ENCODE measurements around the gene PCGF6.
"Not testable (repeated sequence)": the region's sequence is repeated elsewhere in the genome, so short reads cannot be mapped to it uniquely, and the experiment has no call there.

Gene PCGF6

GRCh38 chr10:103316087-103316486, 34.9 kb downstream of the PCGF6 start:
- DNase-seq (ENCODE audit: low spot score): no peak

DNA sequence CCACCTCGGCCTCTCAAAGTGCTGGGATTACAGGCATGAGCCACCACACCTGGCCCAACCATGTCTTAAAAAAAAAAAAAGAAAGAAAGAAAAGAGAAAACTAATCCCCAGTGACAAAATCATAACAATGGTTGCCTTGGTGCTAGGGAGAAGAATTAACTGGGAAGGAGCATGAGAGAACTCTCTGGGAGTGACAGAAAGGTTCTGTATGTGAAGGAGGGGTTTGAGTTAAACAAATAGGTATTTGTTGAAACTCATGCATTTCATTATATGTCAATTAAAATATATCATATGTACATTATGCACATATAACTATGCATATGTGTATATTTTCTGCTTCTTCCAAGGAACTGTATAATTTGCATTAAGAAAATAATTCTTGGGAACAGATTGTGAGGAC, 40.7 kb downstream of the PCGF6 start:
- no peak for DNase-seq (ENCODE audit: low spot score)

GRCh38 chr10:103307594-103307993, 43.3 kb downstream of the PCGF6 start:
- DNase-seq (ENCODE audit: low spot score): no peak

DNA sequence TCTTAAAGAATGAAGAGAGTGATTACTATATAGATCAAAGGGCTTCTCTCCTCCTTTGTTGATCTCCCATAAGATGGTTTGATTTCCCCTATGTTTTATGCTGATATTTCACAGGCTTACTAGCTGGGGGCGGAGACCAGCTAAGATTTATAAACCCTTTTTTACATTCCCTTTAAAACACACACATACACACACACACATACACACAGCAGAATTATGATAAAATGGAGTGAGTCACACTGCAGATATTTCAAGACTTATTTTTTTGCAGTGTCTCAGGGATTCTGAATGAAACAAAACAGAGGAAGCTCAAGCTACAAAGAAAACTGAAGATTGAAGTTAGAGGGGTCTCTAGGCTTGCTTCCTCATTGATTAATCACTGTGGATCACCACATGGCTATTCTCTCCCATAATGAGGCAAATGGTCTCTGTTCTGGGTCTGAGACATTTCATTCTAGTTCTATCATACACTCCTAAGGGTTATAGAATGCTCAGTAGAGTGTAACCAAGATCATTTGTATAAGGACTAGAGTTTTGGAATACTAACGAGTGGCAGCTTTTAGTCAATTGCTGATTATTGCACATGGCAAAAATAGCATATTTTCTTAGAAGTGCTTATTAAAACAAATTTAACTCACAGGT, 55.4 kb downstream of the PCGF6 start:
- DNase-seq (ENCODE audit: low spot score): peak; percentile 52

- DNase-seq (ENCODE audit: low spot score): no peak
Observed at GRCh38 chr10:103291588-103291987, 59.4 kb downstream of the PCGF6 start.

- DNase-seq (ENCODE audit: low spot score): no peak
Observed at GRCh38 chr10:103287992-103288391, 62.9 kb downstream of the PCGF6 start.

- no peak for DNase-seq (ENCODE audit: low spot score)
Observed at GRCh38 chr10:103284170-103284569, 66.8 kb downstream of the PCGF6 start.

DNA sequence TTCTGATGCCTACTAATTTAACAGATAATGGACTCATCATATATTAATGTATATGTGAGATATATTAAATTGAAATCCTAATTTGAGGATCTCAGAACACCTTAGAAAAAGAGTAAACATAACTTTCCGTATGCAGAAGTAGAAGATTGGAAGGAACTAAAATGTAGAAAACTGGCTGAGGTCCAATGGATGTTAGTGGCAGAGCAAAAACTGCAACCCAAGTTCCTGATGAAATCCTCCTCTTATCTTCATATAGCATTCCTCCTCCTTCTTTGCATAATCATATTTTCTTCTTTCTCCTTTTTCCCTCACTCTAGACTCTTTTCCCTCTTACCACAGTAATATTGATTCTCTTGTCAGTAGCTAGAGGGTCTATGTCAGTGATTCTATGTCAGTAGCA, 68.0 kb downstream of the PCGF6 start:
- DNase-seq (ENCODE audit: low spot score): no peak

DNA sequence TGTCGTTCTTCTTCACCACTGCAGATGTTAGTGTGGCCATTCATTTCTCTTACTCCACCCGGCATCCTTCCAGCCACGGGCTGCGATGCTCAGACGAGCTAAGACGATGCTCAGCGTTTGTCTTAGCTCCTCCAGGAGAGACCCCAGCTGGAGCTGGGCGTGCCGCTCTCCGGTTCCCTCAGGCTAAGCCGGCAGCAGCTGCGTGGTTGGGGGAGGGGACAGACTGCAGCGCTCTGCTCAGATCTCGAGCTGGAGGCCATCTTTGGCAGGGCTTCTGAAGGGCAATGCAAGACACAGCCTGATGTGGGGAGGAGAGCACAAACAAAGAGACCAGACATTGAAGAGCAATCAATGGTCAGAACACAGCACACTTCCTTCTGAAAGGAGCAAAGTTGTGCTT, 69.2 kb downstream of the PCGF6 start:
- DNase-seq (ENCODE audit: low spot score): no peak

- DNase-seq (ENCODE audit: low spot score): no peak
Observed at GRCh38 chr10:103280506-103280905, 70.4 kb downstream of the PCGF6 start.

GRCh38 chr10:103280031-103280430, 70.9 kb downstream of the PCGF6 start:
- DNase-seq (ENCODE audit: low spot score): no peak

GRCh38 chr10:103278862-103279298, 72.1 kb downstream of the PCGF6 start:
- DNase-seq (ENCODE audit: low spot score): peak; percentile 39

GRCh38 chr10:103278537-103278823, 72.5 kb downstream of the PCGF6 start:
- no peak for DNase-seq (ENCODE audit: low spot score)

GRCh38 chr10:103277713-103278536, 73.0 kb downstream of the PCGF6 start:
- DNase-seq (ENCODE audit: low spot score): no peak

DNA sequence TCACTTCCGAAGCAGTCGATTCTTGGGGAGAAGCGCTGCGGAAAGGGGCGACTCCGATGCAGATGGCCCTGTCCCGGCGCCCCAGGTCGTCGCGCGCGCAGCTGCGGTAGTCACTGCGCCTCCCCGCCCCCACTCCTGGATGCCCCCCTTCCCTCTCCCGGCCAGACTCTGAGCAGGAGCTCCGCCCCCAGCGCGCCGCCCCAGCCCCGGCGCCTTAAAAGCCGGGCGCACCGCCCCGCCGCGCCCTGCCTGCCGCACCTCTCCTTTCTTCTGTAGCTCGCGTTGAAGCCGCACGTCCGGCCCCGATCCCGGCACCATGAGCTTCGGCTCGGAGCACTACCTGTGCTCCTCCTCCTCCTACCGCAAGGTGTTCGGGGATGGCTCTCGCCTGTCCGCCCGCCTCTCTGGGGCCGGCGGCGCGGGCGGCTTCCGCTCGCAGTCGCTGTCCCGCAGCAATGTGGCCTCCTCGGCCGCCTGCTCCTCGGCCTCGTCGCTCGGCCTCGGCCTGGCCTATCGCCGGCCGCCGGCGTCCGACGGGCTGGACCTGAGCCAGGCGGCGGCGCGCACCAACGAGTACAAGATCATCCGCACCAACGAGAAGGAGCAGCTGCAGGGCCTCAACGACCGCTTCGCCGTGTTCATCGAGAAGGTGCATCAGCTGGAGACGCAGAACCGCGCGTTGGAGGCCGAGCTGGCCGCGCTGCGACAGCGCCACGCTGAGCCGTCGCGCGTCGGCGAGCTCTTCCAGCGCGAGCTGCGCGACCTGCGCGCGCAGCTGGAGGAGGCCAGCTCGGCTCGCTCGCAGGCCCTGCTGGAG, 73.8 kb downstream of the PCGF6 start, which contains the start of gene INA:
Gene INA, plus strand, starts transcription at position 243 of the 817 bp plus-strand sequence. Its CDS starts 74 bp downstream, at position 317.
- peak; percentile 73 for DNase-seq (ENCODE audit: low spot score)

DNA sequence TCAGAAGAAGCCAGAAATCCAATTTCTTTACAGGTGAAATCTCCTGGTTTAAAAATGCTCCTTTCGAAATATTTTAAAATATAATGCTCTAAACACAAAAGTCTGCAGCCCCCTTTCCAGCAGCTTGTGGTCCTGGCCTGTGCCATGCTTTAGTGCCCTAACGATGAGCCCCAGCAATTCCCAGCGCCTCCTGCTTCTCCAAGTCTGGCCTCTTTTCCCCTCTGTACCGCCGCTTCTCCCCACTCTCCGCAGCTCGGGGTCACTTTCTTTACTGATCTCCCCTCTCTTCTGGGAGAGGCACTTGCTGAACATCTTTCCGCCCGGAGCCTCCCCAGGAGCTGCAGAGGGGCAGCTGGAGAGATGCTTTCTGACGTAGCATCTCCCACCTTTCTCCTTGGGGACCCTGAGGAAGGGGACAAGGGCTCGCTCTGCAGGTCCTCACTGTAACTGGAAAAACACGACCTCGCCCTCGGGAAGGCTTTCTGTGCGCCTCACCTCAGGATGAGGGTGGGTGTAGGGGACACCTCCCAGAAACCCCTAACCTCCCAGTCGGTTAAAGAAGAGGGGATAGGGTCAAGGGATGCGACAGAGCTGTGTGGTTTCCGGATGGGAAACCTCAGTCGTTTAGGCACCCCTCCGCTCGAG, 74.6 kb downstream of the PCGF6 start:
- no peak for DNase-seq (ENCODE audit: low spot score)

GRCh38 chr10:103273041-103273441, 77.9 kb downstream of the PCGF6 start:
- DNase-seq (ENCODE audit: low spot score): peak; percentile 96

DNA sequence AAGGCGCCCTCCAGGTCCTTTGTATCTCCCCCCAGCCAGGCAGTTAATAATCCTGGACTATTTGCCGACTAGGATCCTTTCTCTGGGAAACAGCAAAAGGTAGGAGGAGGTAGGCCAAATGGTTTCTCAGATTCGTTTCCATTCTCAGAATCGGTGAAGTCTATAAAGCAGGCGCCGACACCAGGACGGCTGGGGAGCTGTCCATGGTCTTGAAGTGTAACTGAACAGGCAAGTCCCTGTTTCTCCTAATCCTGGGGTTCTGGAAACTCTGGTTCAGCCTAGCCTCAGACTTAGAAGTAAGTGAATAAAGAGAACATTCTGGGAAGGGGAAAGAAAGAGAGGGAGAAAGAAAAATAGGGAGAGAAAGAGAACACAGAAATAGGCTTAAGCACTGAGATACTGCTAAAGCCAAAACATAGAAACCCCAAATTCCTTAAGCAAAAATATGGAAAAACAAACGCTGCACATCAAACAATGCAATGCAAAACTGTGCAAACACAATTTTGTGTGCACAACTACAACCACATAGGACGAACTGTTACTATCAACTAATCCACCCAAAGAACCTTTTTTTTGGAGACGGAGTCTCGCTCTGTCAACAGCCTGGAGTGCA, 85.1 kb downstream of the PCGF6 start:
- DNase-seq (ENCODE audit: low spot score): no peak

GRCh38 chr10:103262229-103262628, 88.7 kb downstream of the PCGF6 start:
- DNase-seq (ENCODE audit: low spot score): no peak

- no peak for DNase-seq (ENCODE audit: low spot score)
Observed at GRCh38 chr10:103259989-103260388, 91.0 kb downstream of the PCGF6 start.

- DNase-seq (ENCODE audit: low spot score): not testable (repeated sequence)
Observed at GRCh38 chr10:103258928-103259327, 92.0 kb downstream of the PCGF6 start.

DNA sequence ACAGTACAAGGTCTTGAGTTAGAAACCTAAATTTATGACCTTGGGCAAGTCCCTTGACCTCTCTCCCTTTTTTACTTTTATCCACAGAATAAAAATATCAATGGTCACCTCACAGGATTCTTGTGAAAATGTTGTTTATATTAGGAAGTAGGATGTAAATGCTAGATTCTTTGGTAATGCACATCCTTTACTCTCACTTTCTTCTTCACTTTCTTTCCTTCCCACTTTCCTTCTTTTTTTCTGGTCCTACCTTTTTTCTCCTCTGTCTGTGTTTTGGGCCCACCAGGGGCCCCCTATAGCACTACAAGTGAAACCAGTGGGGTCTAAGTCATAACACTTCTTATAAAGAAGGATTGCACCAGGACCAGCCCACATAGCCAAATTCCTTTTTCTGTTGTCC, 93.1 kb downstream of the PCGF6 start:
- no peak for DNase-seq (ENCODE audit: low spot score)

All from hepatic stellate cell (primary cell).